Smooth muscle cell (in vitro differentiated cells): ENCODE measurements around the gene ASAP2. TPM values are rescaled to one million over a fixed set of nuclear protein-coding genes. Genes with fewer than 3 reads are reported as not detected.

Source experiments
- DNase-seq: peaks from one replicate; lab custom pipeline; 2025; ENCODE audit not compliant: unreplicated experiment; lab: John Stamatoyannopoulos, UW
- H2AFZ ChIP-seq: fragments of 200-600 bp; sonication (generic); 2 replicates; pipeline ENCODE4 v1.6.0; 2016; ENCODE audit warnings: antibody characterized with exemption, low read depth, mild to moderate bottlenecking
- H3F3A ChIP-seq: fragments of 200-600 bp; sonication (generic); 2 replicates; pipeline ENCODE4 v1.6.0; 2017; ENCODE audit warnings: antibody characterized with exemption, low read depth
- H3K27ac ChIP-seq: fragments of 200-600 bp; sonication (generic); 2 replicates; pipeline ENCODE4 v1.5.1; 2016; ENCODE audit warnings: low read depth, mild to moderate bottlenecking
- H3K27me3 ChIP-seq: fragments of 200-600 bp; sonication (generic); 2 replicates; pipeline ENCODE4 v1.6.1; 2016; ENCODE audit warnings: low read depth, mild to moderate bottlenecking
- H3K36me3 ChIP-seq: fragments of 200-600 bp; sonication (generic); 2 replicates; pipeline ENCODE4 v1.5.1; 2016; ENCODE audit warnings: low read depth
- H3K4me1 ChIP-seq: fragments of 200-600 bp; sonication (generic); 2 replicates; pipeline ENCODE4 v1.5.1; 2016; ENCODE audit warnings: low read depth
- H3K4me2 ChIP-seq: fragments of 200-600 bp; sonication (generic); 2 replicates; pipeline ENCODE4 v1.6.0; 2016; ENCODE audit warnings: mild to moderate bottlenecking
- H3K4me3 ChIP-seq: fragments of 200-600 bp; sonication (generic); 2 replicates; pipeline ENCODE4 v1.5.1; 2016; ENCODE audit warnings: mild to moderate bottlenecking
- H3K79me2 ChIP-seq: fragments of 200-600 bp; sonication (generic); 2 replicates; pipeline ENCODE4 v1.6.0; 2016; ENCODE audit warnings: low read depth, mild to moderate bottlenecking
- H3K9ac ChIP-seq: fragments of 200-600 bp; sonication (generic); 2 replicates; pipeline ENCODE4 v1.6.0; 2016; ENCODE audit warnings: low read depth
- H3K9me3 ChIP-seq: fragments of 200-600 bp; sonication (generic); replicated peaks from 2 replicates; pipeline ENCODE4 v1.5.1; 2016; ENCODE audit warnings: low read depth
- H4K20me1 ChIP-seq: fragments of 200-600 bp; sonication (generic); 2 replicates; pipeline ENCODE4 v1.6.0; 2016; ENCODE audit warnings: low read depth
- WGBS: methylation state at CpG from one replicate; pipeline ENCODE4 v1.1.7; 2016; ENCODE audit warnings: low lambda C conversion rate; 5-methylcytosine and 5-hydroxymethylcytosine counted together
- polyA plus RNA-seq: library from polyadenylated mRNA; unstranded; fragments of >200 nt; fragmentation: Nextera tagmentation; extraction: Ambion mirVana; gene quantifications from 2 replicates; pipeline ENCODE4 v1.2.1, GENCODE V29; 2016
- total RNA-seq: library from RNA; depleted of rRNA; stranded (reverse); fragments of >200 nt; gene quantifications from 2 replicates; pipeline ENCODE4 v1.2.3, GENCODE V29; 2014
- TF ChIP-seq, protein P1 (sequence below): fragments of 200-600 bp; sonication (generic); IDR thresholded peaks from 2 replicates; pipeline ENCODE4 v1.5.1; 2017; ENCODE audit warnings: borderline replicate concordance, mild to moderate bottlenecking, antibody characterized with exemption; ENCODE audit not compliant: insufficient read depth, poor library complexity, severe bottlenecking

The ASAP2 gene
- total and polyA plus RNA-seq, 2 experiments from 2014 or later, result 8.8 to 23.1 TPM

DNA sequence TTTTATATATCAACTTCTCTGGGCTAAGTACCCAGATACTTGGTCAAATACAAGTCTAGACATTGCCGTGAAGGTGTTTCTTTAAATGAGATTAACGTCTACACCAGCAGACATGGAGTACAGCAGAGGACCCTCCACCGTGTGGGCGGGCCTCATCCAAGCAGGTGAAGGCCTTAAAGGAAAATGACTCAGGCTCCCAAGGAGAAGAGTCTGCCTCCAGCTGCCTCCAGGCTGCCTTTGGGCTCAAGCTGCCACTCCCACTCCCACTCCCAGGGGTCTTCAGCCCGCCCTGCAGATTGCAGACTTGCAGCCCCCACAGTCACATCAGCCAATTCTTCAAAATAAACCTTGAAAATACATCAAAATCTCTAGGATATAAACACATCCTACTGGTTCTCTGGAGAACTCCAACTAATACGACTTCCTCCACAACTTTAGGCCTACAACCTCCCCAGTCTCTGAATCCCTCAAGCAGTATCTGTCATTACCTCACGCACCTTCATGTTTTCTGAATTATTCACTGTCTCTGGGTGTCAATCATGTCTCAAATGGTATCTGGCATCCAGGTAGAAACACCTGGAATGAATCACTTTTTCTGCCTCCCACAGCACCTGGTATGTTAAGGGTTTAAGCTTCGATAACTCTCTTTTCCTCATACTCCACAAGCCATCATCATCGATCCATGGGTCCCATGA is 209.8 kb downstream of the ASAP2 start:
- Histone ChIP-seq H3K27ac (peak overlapping the region; percentile 92), H2AFZ (no peak overlapping the region), H3K4me3 (no peak overlapping the region), H3K79me2 (peaks cover 61% of the 10 kb centered on the region), H3K4me2 (peak overlapping the region; percentile 70), H3K36me3 (peaks cover 5% of the 10 kb centered on the region), H4K20me1 (no peaks in the 10 kb centered on the region), H3K9me3 (no peaks in the 10 kb centered on the region), H3K4me1 (peaks cover 10% of the 10 kb centered on the region), H3F3A (peaks cover 19% of the 10 kb centered on the region), H3K9ac (peak overlapping the region; percentile 71), H3K27me3 (no peaks in the 10 kb centered on the region)
- WGBS, result 69% methylated on average over 9 of the region's 9 CpGs
- no peak for DNase-seq
- TF ChIP-seq, protein P1, sequence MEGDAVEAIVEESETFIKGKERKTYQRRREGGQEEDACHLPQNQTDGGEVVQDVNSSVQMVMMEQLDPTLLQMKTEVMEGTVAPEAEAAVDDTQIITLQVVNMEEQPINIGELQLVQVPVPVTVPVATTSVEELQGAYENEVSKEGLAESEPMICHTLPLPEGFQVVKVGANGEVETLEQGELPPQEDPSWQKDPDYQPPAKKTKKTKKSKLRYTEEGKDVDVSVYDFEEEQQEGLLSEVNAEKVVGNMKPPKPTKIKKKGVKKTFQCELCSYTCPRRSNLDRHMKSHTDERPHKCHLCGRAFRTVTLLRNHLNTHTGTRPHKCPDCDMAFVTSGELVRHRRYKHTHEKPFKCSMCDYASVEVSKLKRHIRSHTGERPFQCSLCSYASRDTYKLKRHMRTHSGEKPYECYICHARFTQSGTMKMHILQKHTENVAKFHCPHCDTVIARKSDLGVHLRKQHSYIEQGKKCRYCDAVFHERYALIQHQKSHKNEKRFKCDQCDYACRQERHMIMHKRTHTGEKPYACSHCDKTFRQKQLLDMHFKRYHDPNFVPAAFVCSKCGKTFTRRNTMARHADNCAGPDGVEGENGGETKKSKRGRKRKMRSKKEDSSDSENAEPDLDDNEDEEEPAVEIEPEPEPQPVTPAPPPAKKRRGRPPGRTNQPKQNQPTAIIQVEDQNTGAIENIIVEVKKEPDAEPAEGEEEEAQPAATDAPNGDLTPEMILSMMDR, result no peak

DNA sequence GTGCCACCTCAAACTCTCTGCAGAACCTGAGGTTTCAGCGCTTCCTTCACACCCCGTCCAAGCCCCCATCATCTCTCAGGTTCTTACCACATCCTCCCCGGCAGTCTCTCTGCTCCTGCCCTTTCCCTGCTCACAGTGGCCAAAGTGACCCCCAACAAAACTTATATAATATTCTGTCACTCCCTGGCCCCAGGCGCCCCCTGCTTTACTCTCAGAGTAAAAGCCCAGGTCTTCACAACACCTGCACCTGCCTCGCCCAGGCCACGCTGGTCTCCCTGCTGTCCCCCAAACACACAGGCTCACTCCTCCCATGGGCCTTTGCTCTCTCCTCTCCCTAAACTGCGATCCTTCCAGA is 210.3 kb downstream of the ASAP2 start:
- H3K27ac ChIP-seq, result peak overlapping the region; percentile 92
- TF ChIP-seq, protein P1, result no peak
- no peak overlapping the region for H3K4me3 ChIP-seq
- H2AFZ ChIP-seq, result no peak overlapping the region
- H4K20me1 ChIP-seq, result no peaks in the 10 kb centered on the region
- H3K4me1 ChIP-seq, result peaks cover 13% of the 10 kb centered on the region
- no peak for DNase-seq
- no peaks in the 10 kb centered on the region for H3K27me3 ChIP-seq
- H3K79me2 ChIP-seq, result peaks cover 66% of the 10 kb centered on the region
- peaks cover 5% of the 10 kb centered on the region for H3K36me3 ChIP-seq
- H3F3A ChIP-seq, result peaks cover 19% of the 10 kb centered on the region
- H3K4me2 ChIP-seq, result no peak overlapping the region
- H3K9ac ChIP-seq, result peak overlapping the region; percentile 71
- no peaks in the 10 kb centered on the region for H3K9me3 ChIP-seq
- 94% methylated on average over 7 of the region's 7 CpGs for WGBS

DNA sequence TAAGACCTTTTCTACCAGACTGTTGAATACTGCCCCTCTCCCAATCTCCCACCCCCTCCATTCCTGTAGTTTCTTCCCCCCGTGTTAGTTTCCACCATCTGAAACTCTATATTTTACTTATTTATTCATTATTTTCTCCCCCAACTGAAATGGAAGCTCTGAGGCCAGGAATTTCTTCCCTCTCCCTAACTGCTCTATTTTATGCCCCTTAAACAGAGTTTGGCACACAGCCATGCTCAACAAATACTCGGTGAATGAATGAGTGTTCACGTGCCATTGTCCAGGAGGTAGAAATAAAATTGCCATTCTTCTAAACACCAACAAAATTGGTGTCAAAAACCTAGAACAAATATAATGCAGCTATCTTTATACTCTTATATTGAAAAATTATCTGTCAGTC is 211.1 kb downstream of the ASAP2 start:
- no peaks in the 10 kb centered on the region for H4K20me1 ChIP-seq

More for the DNA sequence above, 211.1 kb downstream of the ASAP2 start:
- TF ChIP-seq, protein P1, result no peak
- WGBS, result 94% methylated on average over 3 of the region's 3 CpGs
- Histone ChIP-seq H3K27ac (peak overlapping the region; percentile 92), H3K4me1 (peaks cover 15% of the 10 kb centered on the region), H2AFZ (no peak overlapping the region), H3K9ac (no peak overlapping the region), H3K36me3 (peaks cover 2% of the 10 kb centered on the region), H3K4me2 (no peak overlapping the region), H3K27me3 (no peaks in the 10 kb centered on the region), H3K79me2 (peaks cover 70% of the 10 kb centered on the region), H3F3A (peaks cover 19% of the 10 kb centered on the region), H3K4me3 (no peak overlapping the region), H3K9me3 (no peaks in the 10 kb centered on the region)
- DNase-seq, result no peak
